GM23338 (cell line): ENCODE data around the gene CD99L2. TPM values are rescaled to one million over a fixed set of nuclear protein-coding genes. Genes with fewer than 3 reads are reported as not detected.

Source experiments
- ATAC-seq: fragments of 200-7000 bp; cut with Tn5 transposase; 3 replicates; pipeline ENCODE4 v1.9.1; 2020
- DNase-seq: peaks from one replicate; pipeline ENCODE4 v3.0.0-alpha.2; 2015; ENCODE audit warnings: low spot score
- H2AFZ ChIP-seq: fragments of 200-600 bp; sonication (generic); 2 replicates; pipeline ENCODE4 v1.8.0; 2016; ENCODE audit warnings: antibody characterized with exemption, mild to moderate bottlenecking, moderate library complexity
- H3F3A ChIP-seq: fragments of 200-600 bp; sonication (generic); replicated peaks from 2 replicates; pipeline ENCODE4 v1.8.0; 2017; ENCODE audit warnings: antibody characterized with exemption, mixed run types, low read depth
- H3K27ac ChIP-seq: fragments of 200-600 bp; sonication (generic); 2 replicates; pipeline ENCODE4 v1.6.1; 2016; ENCODE audit warnings: low read depth
- H3K27me3 ChIP-seq: fragments of 200-600 bp; sonication (generic); 2 replicates; pipeline ENCODE4 v1.8.0; 2016; ENCODE audit warnings: mild to moderate bottlenecking, mixed run types, moderate library complexity; ENCODE audit not compliant: insufficient read depth
- H3K36me3 ChIP-seq: fragments of 200-600 bp; sonication (generic); 2 replicates; pipeline ENCODE4 v1.8.0; 2016; ENCODE audit warnings: mild to moderate bottlenecking; ENCODE audit not compliant: insufficient read depth
- H3K4me1 ChIP-seq: fragments of 200-600 bp; sonication (generic); 2 replicates; pipeline ENCODE4 v1.8.0; 2016; ENCODE audit warnings: mild to moderate bottlenecking, moderate library complexity; ENCODE audit not compliant: insufficient read depth
- H3K4me2 ChIP-seq: fragments of 200-600 bp; sonication (generic); 2 replicates; pipeline ENCODE4 v1.7.1; 2017; ENCODE audit warnings: mixed run types
- H3K4me3 ChIP-seq: fragments of 200-600 bp; sonication (generic); 2 replicates; pipeline ENCODE4 v1.6.1; 2016; ENCODE audit warnings: mixed run types
- H3K79me2 ChIP-seq: fragments of 200-600 bp; sonication (generic); replicated peaks from 2 replicates; pipeline ENCODE4 v1.8.0; 2017; ENCODE audit warnings: mild to moderate bottlenecking; ENCODE audit not compliant: insufficient read depth
- H3K9me2 ChIP-seq: fragments of 200-600 bp; sonication (generic); 2 replicates; pipeline ENCODE4 v1.8.0; 2017; ENCODE audit not compliant: insufficient read depth
- H4K20me1 ChIP-seq: fragments of 200-600 bp; sonication (generic); replicated peaks from 2 replicates; pipeline ENCODE4 v1.8.0; 2017; ENCODE audit warnings: mild to moderate bottlenecking; ENCODE audit not compliant: insufficient read depth
- H3K27ac Mint-ChIP-seq: 2 replicates; pipeline ENCODE4 v1.8.0; 2020; ENCODE audit warnings: inconsistent platforms, mild to moderate bottlenecking, moderate library complexity, mixed read lengths
- H3K27me3 Mint-ChIP-seq: 3 replicates; pipeline ENCODE4 v1.8.0; 2022; ENCODE audit warnings: low read depth, mild to moderate bottlenecking, moderate library complexity, mixed read lengths, inconsistent platforms; ENCODE audit not compliant: insufficient read depth, poor library complexity
- H3K36me3 Mint-ChIP-seq: 3 replicates; pipeline ENCODE4 v1.8.0; 2021; ENCODE audit warnings: low read depth, mild to moderate bottlenecking, inconsistent platforms, moderate library complexity, mixed read lengths
- H3K4me1 Mint-ChIP-seq: 3 replicates; pipeline ENCODE4 v1.8.0; 2020; ENCODE audit warnings: mild to moderate bottlenecking, inconsistent platforms, mixed read lengths
- H3K4me3 Mint-ChIP-seq: 3 replicates; pipeline ENCODE4 v1.8.0; 2021; ENCODE audit warnings: moderate library complexity, mild to moderate bottlenecking, inconsistent platforms, mixed read lengths
- H3K9me3 Mint-ChIP-seq: 3 replicates; pipeline ENCODE4 v1.8.0; 2020; ENCODE audit warnings: moderate library complexity, mild to moderate bottlenecking, inconsistent platforms, mixed read lengths
- CREB1 ChIP-seq: fragments of 250-450 bp; sonication (Bioruptor Pico); IDR thresholded peaks from 2 replicates; pipeline ENCODE4 v1.5.0; 2020; ENCODE audit warnings: low read depth, mild to moderate bottlenecking, moderate library complexity
- ETS1 ChIP-seq: IDR thresholded peaks from 2 replicates; pipeline ENCODE4 v1.6.1; 2016; ENCODE audit warnings: antibody characterized with exemption
- EZH2 ChIP-seq: fragments of 200-600 bp; sonication (generic); IDR thresholded peaks from one replicate; pipeline ENCODE4 v1.8.0; 2017; ENCODE audit warnings: antibody characterized with exemption, mild to moderate bottlenecking, low read depth; ENCODE audit not compliant: unreplicated experiment
- EZH2phosphoT487 ChIP-seq: fragments of 200-600 bp; sonication (generic); IDR thresholded peaks from one replicate; pipeline ENCODE4 v1.8.1; 2018; ENCODE audit warnings: antibody characterized with exemption; ENCODE audit not compliant: unreplicated experiment
- JUNB ChIP-seq: IDR thresholded peaks from one replicate; pipeline ENCODE4 v1.6.1; 2016; ENCODE audit warnings: antibody characterized with exemption; ENCODE audit not compliant: unreplicated experiment
- NANOG ChIP-seq: IDR thresholded peaks from 2 replicates; pipeline ENCODE4 v1.6.1; 2016; ENCODE audit warnings: antibody characterized with exemption, borderline replicate concordance
- POLR2AphosphoS5 ChIP-seq: IDR thresholded peaks from 2 replicates; pipeline ENCODE4 v1.6.1; 2016; ENCODE audit warnings: antibody characterized with exemption, low read depth
- STAT1 ChIP-seq: IDR thresholded peaks from one replicate; pipeline ENCODE4 v1.6.1; 2016; ENCODE audit warnings: antibody characterized with exemption; ENCODE audit not compliant: unreplicated experiment
- ZNF114 ChIP-seq: fragments of 250-450 bp; sonication (Bioruptor Pico); IDR thresholded peaks from 2 replicates; pipeline ENCODE4 v1.5.0; 2020; ENCODE audit warnings: mild to moderate bottlenecking, moderate library complexity
- ZNF331 ChIP-seq: fragments of 250-450 bp; sonication (Bioruptor Pico); IDR thresholded peaks from 2 replicates; pipeline ENCODE4 v1.5.0; 2020; ENCODE audit warnings: low read depth, mild to moderate bottlenecking, moderate library complexity
- ZNF462 ChIP-seq: fragments of 250-450 bp; sonication (Bioruptor Pico); IDR thresholded peaks from 2 replicates; pipeline ENCODE4 v1.5.0; 2020; ENCODE audit warnings: mild to moderate bottlenecking, moderate library complexity
- polyA plus RNA-seq: library from polyadenylated mRNA; unstranded; fragments of >200 nt; fragmentation: Nextera tagmentation; extraction: Ambion mirVana; gene quantifications from 2 replicates; pipeline ENCODE4 v1.2.1, GENCODE V29; 2016
- total RNA-seq: library from RNA; depleted of rRNA; stranded (reverse); fragments of >200 nt; shearing (Covaris generic); gene quantifications from 2 replicates; pipeline ENCODE4 v1.2.3, GENCODE V29; 2014
- TF ChIP-seq, protein P1 (sequence below): IDR thresholded peaks from one replicate; pipeline ENCODE4 v1.6.1; 2018; ENCODE audit warnings: antibody characterized with exemption; ENCODE audit not compliant: unreplicated experiment
- TF ChIP-seq, protein P2 (sequence below), 2 experiments: fragments of 200-600 bp in 1 of 2; sonication (generic) in 1 of 2; conservative IDR thresholded peaks; 2 replicates each; pipeline versions ENCODE4 v1.5.1 to v1.6.1; 2016 to 2017; ENCODE audit warnings: antibody characterized with exemption in 2 of 2, low read depth in 2 of 2, mild to moderate bottlenecking in 2 of 2, moderate library complexity in 1 of 2

The CD99L2 gene
- total and polyA plus RNA-seq, 2 experiments from 2014 or later = 2.6 to 6.4 TPM

GRCh38 chrX:150719621-150720020, 178.8 kb downstream of the CD99L2 start:
- no peaks in the 10 kb centered on the region; the same call in 2 of the 3 replicates for H3K4me1 Mint-ChIP-seq
- Histone ChIP-seq H3K4me2 (no peak overlapping the region), H3K27ac (no peak overlapping the region), H3K79me2 (peaks cover 6% of the 10 kb centered on the region; the same call in 1 of the 2 replicates), H2AFZ (no peak overlapping the region), H4K20me1 (no peaks in the 10 kb centered on the region), H3F3A (no peaks in the 10 kb centered on the region), H3K4me1 (no peaks in the 10 kb centered on the region), H3K9me2 (no peaks in the 10 kb centered on the region), H3K4me3 (no peak overlapping the region), H3K36me3 (no peaks in the 10 kb centered on the region), H3K27me3 (no peaks in the 10 kb centered on the region)
- H3K27ac Mint-ChIP-seq = no peak overlapping the region
- H3K4me3 Mint-ChIP-seq = no peak overlapping the region
- no peak for ATAC-seq
- TF ChIP-seq EZH2 (no peak), POLR2AphosphoS5 (no peak), STAT1 (no peak), ZNF462 (no peak), JUNB (no peak), ZNF114 (no peak), NANOG (no peak), ETS1 (no peak), CREB1 (CRISPR knock-in tag) (no peak), EZH2phosphoT487 (no peak), ZNF331 (CRISPR knock-in tag) (no peak)
- TF ChIP-seq, protein P1, sequence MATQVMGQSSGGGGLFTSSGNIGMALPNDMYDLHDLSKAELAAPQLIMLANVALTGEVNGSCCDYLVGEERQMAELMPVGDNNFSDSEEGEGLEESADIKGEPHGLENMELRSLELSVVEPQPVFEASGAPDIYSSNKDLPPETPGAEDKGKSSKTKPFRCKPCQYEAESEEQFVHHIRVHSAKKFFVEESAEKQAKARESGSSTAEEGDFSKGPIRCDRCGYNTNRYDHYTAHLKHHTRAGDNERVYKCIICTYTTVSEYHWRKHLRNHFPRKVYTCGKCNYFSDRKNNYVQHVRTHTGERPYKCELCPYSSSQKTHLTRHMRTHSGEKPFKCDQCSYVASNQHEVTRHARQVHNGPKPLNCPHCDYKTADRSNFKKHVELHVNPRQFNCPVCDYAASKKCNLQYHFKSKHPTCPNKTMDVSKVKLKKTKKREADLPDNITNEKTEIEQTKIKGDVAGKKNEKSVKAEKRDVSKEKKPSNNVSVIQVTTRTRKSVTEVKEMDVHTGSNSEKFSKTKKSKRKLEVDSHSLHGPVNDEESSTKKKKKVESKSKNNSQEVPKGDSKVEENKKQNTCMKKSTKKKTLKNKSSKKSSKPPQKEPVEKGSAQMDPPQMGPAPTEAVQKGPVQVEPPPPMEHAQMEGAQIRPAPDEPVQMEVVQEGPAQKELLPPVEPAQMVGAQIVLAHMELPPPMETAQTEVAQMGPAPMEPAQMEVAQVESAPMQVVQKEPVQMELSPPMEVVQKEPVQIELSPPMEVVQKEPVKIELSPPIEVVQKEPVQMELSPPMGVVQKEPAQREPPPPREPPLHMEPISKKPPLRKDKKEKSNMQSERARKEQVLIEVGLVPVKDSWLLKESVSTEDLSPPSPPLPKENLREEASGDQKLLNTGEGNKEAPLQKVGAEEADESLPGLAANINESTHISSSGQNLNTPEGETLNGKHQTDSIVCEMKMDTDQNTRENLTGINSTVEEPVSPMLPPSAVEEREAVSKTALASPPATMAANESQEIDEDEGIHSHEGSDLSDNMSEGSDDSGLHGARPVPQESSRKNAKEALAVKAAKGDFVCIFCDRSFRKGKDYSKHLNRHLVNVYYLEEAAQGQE = no peak
- TF ChIP-seq, protein P2, sequence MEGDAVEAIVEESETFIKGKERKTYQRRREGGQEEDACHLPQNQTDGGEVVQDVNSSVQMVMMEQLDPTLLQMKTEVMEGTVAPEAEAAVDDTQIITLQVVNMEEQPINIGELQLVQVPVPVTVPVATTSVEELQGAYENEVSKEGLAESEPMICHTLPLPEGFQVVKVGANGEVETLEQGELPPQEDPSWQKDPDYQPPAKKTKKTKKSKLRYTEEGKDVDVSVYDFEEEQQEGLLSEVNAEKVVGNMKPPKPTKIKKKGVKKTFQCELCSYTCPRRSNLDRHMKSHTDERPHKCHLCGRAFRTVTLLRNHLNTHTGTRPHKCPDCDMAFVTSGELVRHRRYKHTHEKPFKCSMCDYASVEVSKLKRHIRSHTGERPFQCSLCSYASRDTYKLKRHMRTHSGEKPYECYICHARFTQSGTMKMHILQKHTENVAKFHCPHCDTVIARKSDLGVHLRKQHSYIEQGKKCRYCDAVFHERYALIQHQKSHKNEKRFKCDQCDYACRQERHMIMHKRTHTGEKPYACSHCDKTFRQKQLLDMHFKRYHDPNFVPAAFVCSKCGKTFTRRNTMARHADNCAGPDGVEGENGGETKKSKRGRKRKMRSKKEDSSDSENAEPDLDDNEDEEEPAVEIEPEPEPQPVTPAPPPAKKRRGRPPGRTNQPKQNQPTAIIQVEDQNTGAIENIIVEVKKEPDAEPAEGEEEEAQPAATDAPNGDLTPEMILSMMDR (conservative IDR thresholded peaks at IDR 0.05; ENCODE audit: low read depth in 2 of 2) = no peak
- no peak for DNase-seq
- no peaks in the 10 kb centered on the region for H3K27me3 Mint-ChIP-seq
- peaks cover 7% of the 10 kb centered on the region; the same call in 2 of the 3 replicates for H3K36me3 Mint-ChIP-seq
- no peaks in the 10 kb centered on the region for H3K9me3 Mint-ChIP-seq
